Spleen (tissue), 11 donors: ENCODE measurements around the gene KDM4B. TPM values are rescaled to one million over a fixed set of nuclear protein-coding genes. Genes with fewer than 3 reads are reported as not detected.
A peak's percentile ranks its signal among the peaks of the same experiment; 100 is the strongest.

Experiments
- DNase-seq: peaks from one replicate; pipeline ENCODE4 v3.0.0-alpha.2; 2020
- H3K27ac ChIP-seq, 8 donors: fragments of 200-600 bp; sonication (generic) in 7 of 8; 1 replicate in 4 of 8; 2 replicates in 4 of 8; pipeline versions ENCODE4 v1.5.0 to v1.8.0; 2016 to 2021; ENCODE audit warnings: inconsistent platforms in 4 of 8, mild to moderate bottlenecking in 4 of 8, moderate library complexity in 1 of 8
- H3K27me3 ChIP-seq, 7 donors: fragments of 200-600 bp; sonication (generic) in 6 of 7; replicated peaks in 1 of 7; 1 replicate in 4 of 7; 2 replicates in 3 of 7; pipeline versions ENCODE4 v1.5.0 to v1.8.0; 2016 to 2021; ENCODE audit warnings: inconsistent platforms in 3 of 7, mild to moderate bottlenecking in 1 of 7
- H3K36me3 ChIP-seq, 6 donors: fragments of 200-600 bp; sonication (generic) in 5 of 6; 1 replicate in 4 of 6; 2 replicates in 2 of 6; pipeline versions ENCODE4 v1.5.0 to v1.8.0; 2016 to 2021; ENCODE audit warnings: inconsistent platforms in 2 of 6
- H3K4me1 ChIP-seq, 6 donors: fragments of 200-600 bp; sonication (generic) in 5 of 6; 1 replicate in 3 of 6; 2 replicates in 3 of 6; pipeline versions ENCODE4 v1.5.0 to v1.8.0; 2016 to 2021; ENCODE audit warnings: inconsistent platforms in 3 of 6
- H3K4me3 ChIP-seq, 8 donors: fragments of 200-600 bp; sonication (generic) in 7 of 8; 1 replicate in 4 of 8; 2 replicates in 4 of 8; pipeline versions ENCODE4 v1.5.0 to v1.8.0; 2016 to 2021; ENCODE audit warnings: inconsistent platforms in 4 of 8, mild to moderate bottlenecking in 4 of 8, moderate library complexity in 2 of 8
- H3K9me3 ChIP-seq, 8 donors: fragments of 200-600 bp; sonication (generic) in 7 of 8; 1 replicate in 4 of 8; 2 replicates in 4 of 8; pipeline versions ENCODE4 v1.5.0 to v1.8.0; 2016 to 2021; ENCODE audit warnings: inconsistent platforms in 4 of 8
- CTCF ChIP-seq, 11 experiments: fragments of 200-600 bp in 7 of 11; fragments of 450-650 bp in 4 of 11; sonication (generic) in 4 of 11; IDR thresholded peaks in 8 of 11; conservative IDR thresholded peaks in 3 of 11; 1 replicate in 7 of 11; 2 replicates in 4 of 11; pipeline versions ENCODE4 v1.4.0 to v1.8.0; 2016 to 2021; ENCODE audit warnings: antibody characterized with exemption in 11 of 11, inconsistent platforms in 4 of 11, mild to moderate bottlenecking in 1 of 11
- POLR2A ChIP-seq, 3 donors: fragments of 450-650 bp; IDR thresholded peaks; one replicate each; pipeline ENCODE4 v1.5.1; 2017; ENCODE audit warnings: antibody characterized with exemption in 3 of 3, mild to moderate bottlenecking in 1 of 3
- POLR2AphosphoS5 ChIP-seq, 3 donors: sonication (generic); formaldehyde crosslinking; IDR thresholded peaks; one replicate each; pipeline ENCODE4 v1.5.1; 2017; ENCODE audit warnings: antibody characterized with exemption in 3 of 3
- WGBS, 5 donors: extraction: QIAGEN DNeasy Blood & Tissue Kit in 3 of 5; methylation state at CpG; one replicate each; pipeline versions ENCODE4 v1.1.5 to v1.1.7; 2013 to 2018; 5-methylcytosine and 5-hydroxymethylcytosine counted together
- intact Hi-C: fragments of 100-400 bp; cut with DNase I; formaldehyde crosslinking; loops from one replicate; pipeline ENCODE4 v1.15.0; 2023; ENCODE audit warnings: low total_unique reads
- polyA plus RNA-seq, 3 donors: library from polyadenylated mRNA; stranded (reverse); fragments of 200-250 nt; gene quantifications; one replicate each; pipeline ENCODE4 v1.2.1, GENCODE V29; 2013
- total RNA-seq, 7 donors: library from RNA; depleted of rRNA in 3 of 7; stranded (reverse); fragments of >200 nt in 3 of 7; fragmentation: NEBNext Ultra II Directional in 4 of 7; extraction: Animal tissue kit (Norgen Biotek cat#: 25700) in 4 of 7; gene quantifications; one replicate each; pipeline versions ENCODE4 v1.1.0 to v1.2.1, GENCODE V29; 2016 to 2021
- donor health status: healthy with polysubstance abuse.
- donor health status: DM: no; HTN: no; CAD: no; lungs with moderate emphysema.
- donor health status: DM: no; HTN: no; CAD: no.
- donor health status: Bipolar disorder and iron deficiency.
- donor health status: healthy.
- donor health status: DM: no; HTN: no; CAD: no.
- donor health status: DM: yes; HTN: yes; CAD: no.

Gene KDM4B
- total and polyA plus RNA-seq, 10 donors, result 18.3 to 80.5 (median 52.4) TPM

DNA sequence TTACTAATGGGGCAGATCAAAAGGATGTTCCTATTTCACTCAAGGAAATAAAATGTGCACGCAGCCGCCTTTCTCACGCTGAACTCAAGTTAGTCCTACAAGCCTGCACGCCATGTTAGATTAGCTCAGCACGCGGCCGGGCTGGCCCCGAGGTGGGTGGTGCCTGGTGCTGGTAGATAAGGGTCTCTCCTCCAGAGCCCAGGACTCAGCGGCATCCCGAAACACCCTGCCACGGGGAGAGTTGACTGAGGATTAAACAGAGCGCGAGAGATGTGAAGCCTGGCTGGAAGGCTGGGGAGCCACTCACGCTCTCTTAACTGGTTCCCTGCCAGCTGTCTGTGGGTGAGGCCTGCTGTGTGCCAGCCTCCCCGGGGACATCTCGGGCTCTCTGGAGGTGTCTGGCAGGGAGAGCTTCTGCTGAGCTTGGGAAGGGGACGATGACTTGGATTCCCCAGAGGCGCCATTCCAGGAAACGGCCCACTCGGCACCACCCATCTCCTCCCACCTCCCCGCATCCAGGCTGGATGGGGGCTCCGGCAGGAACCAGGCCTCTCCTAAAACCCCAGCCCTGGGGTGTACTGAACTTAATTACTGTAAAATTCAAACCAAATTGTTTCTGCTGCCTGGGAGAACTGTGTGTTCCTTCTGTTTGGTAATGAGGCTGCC, 122.2 kb downstream of the KDM4B start:
- TF ChIP-seq POLR2AphosphoS5 (IDR thresholded peaks at IDR 0.05), result no peak
- TF ChIP-seq CTCF (IDR thresholded peaks at IDR 0.05 in 8 of 11, conservative IDR thresholded peaks at IDR 0.05 in 3 of 11), result no peak
- TF ChIP-seq POLR2A (IDR thresholded peaks at IDR 0.05), result no peak
- H3K27me3 ChIP-seq, result no peaks in the 10 kb centered on the region
- peaks cover 0 to under 1% (median 0%) of the 10 kb centered on the region in 8 donors for H3K9me3 ChIP-seq
- H3K36me3 ChIP-seq, result peaks cover 0 to 94% (median 19%) of the 10 kb centered on the region in 6 donors
- WGBS, 5 donors, result 74 to 85% (median 83%) methylated on average over 13 to 22 of the region's 22 CpGs
- H3K4me1 ChIP-seq, result peaks cover 0 to 15% (median 0%) of the 10 kb centered on the region in 6 donors
- no peak overlapping the region for H3K4me3 ChIP-seq
- intact Hi-C loops, result no loop called here
- peak overlapping the region in 6 of 8 donors; percentile 13 to 57 (median 47) for H3K27ac ChIP-seq
- DNase-seq, result no peak

GRCh38 chr19:5091684-5092480, 123.0 kb downstream of the KDM4B start:
- Histone ChIP-seq H3K27me3 (no peaks in the 10 kb centered on the region), H3K4me3 (no peak overlapping the region), H3K9me3 (peaks cover 0 to 6% (median 0%) of the 10 kb centered on the region in 8 donors), H3K27ac (peak overlapping the region in 6 of 8 donors; percentile 13 to 57 (median 47)), H3K36me3 (peaks cover 0 to 94% (median 11%) of the 10 kb centered on the region in 6 donors), H3K4me1 (peaks cover 0 to 15% (median 0%) of the 10 kb centered on the region in 6 donors)
- WGBS, 5 donors, result 73 to 88% (median 79%) methylated on average over 22 to 28 of the region's 28 CpGs
- intact Hi-C loops, result no loop called here
- TF ChIP-seq CTCF (IDR thresholded peaks at IDR 0.05 in 8 of 11, conservative IDR thresholded peaks at IDR 0.05 in 3 of 11) (no peak), POLR2AphosphoS5 (IDR thresholded peaks at IDR 0.05) (no peak), POLR2A (IDR thresholded peaks at IDR 0.05) (no peak)
- DNase-seq, result no peak

GRCh38 chr19:5092481-5092843, 123.5 kb downstream of the KDM4B start:
- Histone ChIP-seq H3K4me3 (no peak overlapping the region), H3K27me3 (no peaks in the 10 kb centered on the region), H3K9me3 (peaks cover 0 to 10% (median 0%) of the 10 kb centered on the region in 8 donors), H3K4me1 (peaks cover 0 to 15% (median 0%) of the 10 kb centered on the region in 6 donors), H3K27ac (no peak overlapping the region), H3K36me3 (peaks cover 0 to 94% (median 5%) of the 10 kb centered on the region in 6 donors)
- TF ChIP-seq CTCF (IDR thresholded peaks at IDR 0.05 in 8 of 11, conservative IDR thresholded peaks at IDR 0.05 in 3 of 11) (no peak), POLR2A (IDR thresholded peaks at IDR 0.05) (no peak), POLR2AphosphoS5 (IDR thresholded peaks at IDR 0.05) (no peak)
- DNase-seq, result no peak
- WGBS, 5 donors, result 83 to 96% (median 95%) methylated on average over 6 to 14 of the region's 14 CpGs
- intact Hi-C loops, result no loop called here
